ENCODE measurements around the gene DUS3L. TPM values are rescaled to one million over a fixed set of nuclear protein-coding genes. Genes with fewer than 3 reads are reported as not detected.

Gene DUS3L
- total RNA-seq, 4 donors from 2014 or later = 20.3 to 34.1 (median 27.3) TPM

GRCh38 chr19:5800361-5801270 lies 9.7 kb upstream of the DUS3L start:
- intact Hi-C loops (cut with DNase I) = loop anchor here (10.0 kb wide), 1 partner anchor 224 kb away; no protein-coding TSS in a partner anchor
- Histone ChIP-seq H3K4me3 (no peak overlapping the region), H3K27me3 (peaks cover 0 to 58% (median 5%) of the 10 kb centered on the region in 4 donors), H3K36me3 (no peaks in the 10 kb centered on the region), H3K4me1 (peaks cover 15 to 27% (median 20%) of the 10 kb centered on the region in 4 donors), H3K27ac (replicated peaks in 1 of 4) (no peak overlapping the region), H3K9me3 (no peaks in the 10 kb centered on the region)
- no peak for TF ChIP-seq CTCF (IDR thresholded peaks at IDR 0.05)
- no peak for TF ChIP-seq POLR2A (IDR thresholded peaks at IDR 0.05; ENCODE audit: low read depth)
- no peak for TF ChIP-seq EP300 (IDR thresholded peaks at IDR 0.05)
- TF ChIP-seq POLR2AphosphoS5 (IDR thresholded peaks at IDR 0.05) = no peak
- 69% methylated on average over 10 of the region's 17 CpGs for WGBS
- DNase-seq (ENCODE audit: extremely low spot score) = no peak

- H3K4me3 ChIP-seq = no peak overlapping the region
- no peak for TF ChIP-seq EP300 (IDR thresholded peaks at IDR 0.05)
- TF ChIP-seq POLR2AphosphoS5 (IDR thresholded peaks at IDR 0.05) = no peak
- TF ChIP-seq POLR2A (IDR thresholded peaks at IDR 0.05; ENCODE audit: low read depth) = no peak
- TF ChIP-seq CTCF (IDR thresholded peaks at IDR 0.05) = no peak
- H3K27me3 ChIP-seq = peaks cover 0 to 51% (median 5%) of the 10 kb centered on the region in 4 donors
- intact Hi-C loops (cut with DNase I) = loop anchor here (10.0 kb wide), 1 partner anchor 225 kb away; no protein-coding TSS in a partner anchor
- DNase-seq (ENCODE audit: extremely low spot score) = no peak
- H3K4me1 ChIP-seq = peaks cover 13 to 21% (median 17%) of the 10 kb centered on the region in 4 donors
- H3K36me3 ChIP-seq = no peaks in the 10 kb centered on the region
- 74% methylated on average over 27 of the region's 37 CpGs for WGBS
- no peak overlapping the region for H3K27ac ChIP-seq (replicated peaks in 1 of 4)
- no peaks in the 10 kb centered on the region for H3K9me3 ChIP-seq
Measured at GRCh38 chr19:5799247-5800241, 8.6 kb upstream of the DUS3L start.

GRCh38 chr19:5798244-5798643 lies 7.3 kb upstream of the DUS3L start:
- Histone ChIP-seq H3K27ac (replicated peaks in 1 of 4) (no peak overlapping the region), H3K9me3 (no peaks in the 10 kb centered on the region), H3K27me3 (peaks cover 0 to 39% (median 3%) of the 10 kb centered on the region in 4 donors), H3K36me3 (no peaks in the 10 kb centered on the region), H3K4me1 (peaks cover 0 to 8% (median 5%) of the 10 kb centered on the region in 4 donors), H3K4me3 (no peak overlapping the region)
- TF ChIP-seq CTCF (IDR thresholded peaks at IDR 0.05) (no peak), POLR2AphosphoS5 (IDR thresholded peaks at IDR 0.05) (no peak), POLR2A (IDR thresholded peaks at IDR 0.05; ENCODE audit: low read depth) (no peak), EP300 (IDR thresholded peaks at IDR 0.05) (no peak)
- WGBS = 83% methylated on average over 8 of the region's 8 CpGs
- intact Hi-C loops (cut with DNase I) = no loop called here
- no peak for DNase-seq (ENCODE audit: extremely low spot score)

- no peak overlapping the region for H3K27ac ChIP-seq (replicated peaks in 1 of 4)
- DNase-seq (ENCODE audit: extremely low spot score) = no peak
- H3K27me3 ChIP-seq = peaks cover 0 to 15% (median 0%) of the 10 kb centered on the region in 4 donors
- TF ChIP-seq POLR2A (IDR thresholded peaks at IDR 0.05; ENCODE audit: low read depth) (no peak), CTCF (IDR thresholded peaks at IDR 0.05) (no peak), EP300 (IDR thresholded peaks at IDR 0.05) (no peak), POLR2AphosphoS5 (IDR thresholded peaks at IDR 0.05) (no peak)
- WGBS = 91% methylated on average over 7 of the region's 7 CpGs
- no peaks in the 10 kb centered on the region for H3K9me3 ChIP-seq
- intact Hi-C loops (cut with DNase I) = no loop called here
- peaks cover 0 to 3% (median under 1%) of the 10 kb centered on the region in 4 donors for H3K4me1 ChIP-seq
- H3K36me3 ChIP-seq = no peaks in the 10 kb centered on the region
- no peak overlapping the region for H3K4me3 ChIP-seq
Measured at GRCh38 chr19:5795382-5795919, 4.5 kb upstream of the DUS3L start.

Measured in esophagus muscularis mucosa (tissue), 4 donors.